ENCODE measurements around the gene CACNA1C. TPM values are rescaled to one million over a fixed set of nuclear protein-coding genes. Genes with fewer than 3 reads are reported as not detected.
A peak's percentile ranks its signal among the peaks of the same experiment; 100 is the strongest.

CACNA1C gene
- total and polyA plus RNA-seq, 2 of the 4 experiments (the other 2 are of a cell fraction) = 1.6 to 2.6 TPM

DNA sequence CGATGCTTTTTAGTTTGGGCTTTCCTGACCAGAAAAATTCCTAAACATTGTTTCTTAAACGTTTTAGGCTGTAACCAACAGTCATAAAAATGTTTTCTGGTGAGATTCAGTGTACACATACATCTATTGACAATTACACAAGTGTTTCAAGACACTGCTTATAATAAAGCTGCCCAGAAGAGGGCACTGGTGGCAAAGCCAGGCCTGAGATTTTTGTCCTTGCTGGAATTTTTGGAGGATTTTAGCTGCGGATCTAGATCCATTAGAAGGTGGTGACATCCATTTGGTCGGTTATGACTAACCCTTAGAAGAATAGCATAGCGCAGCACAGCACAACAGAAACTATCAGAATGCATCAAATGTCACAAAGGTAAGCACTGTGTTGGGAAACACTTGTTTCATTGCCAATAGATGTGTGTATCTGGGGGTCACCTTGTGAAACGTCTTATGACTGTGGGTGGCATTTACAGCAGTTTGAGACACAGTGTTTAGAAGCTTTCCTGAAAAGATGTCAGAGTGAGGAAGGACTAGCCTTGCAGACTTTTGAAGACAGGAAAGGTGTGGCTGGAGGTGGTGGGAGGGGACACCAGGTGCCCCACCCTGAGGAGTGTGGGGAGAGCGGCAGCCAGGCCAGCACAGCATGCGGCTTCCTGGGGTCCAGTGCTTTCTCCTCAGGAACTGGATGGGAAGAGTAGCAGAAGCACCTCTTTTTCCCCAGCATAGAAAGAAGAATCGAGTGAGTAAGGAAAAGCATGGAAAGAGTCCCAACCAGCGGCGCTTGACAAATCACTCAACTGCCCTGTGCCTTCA, 687.2 kb downstream of the CACNA1C start:
- no peak overlapping the region for H2BK15ac ChIP-seq (ENCODE audit: low read depth, low read length)
- no peak overlapping the region for H3K14ac ChIP-seq (replicated peaks; ENCODE audit: low read depth, low read length)
- H2AK5ac ChIP-seq (ENCODE audit: low read depth, low read length) = no peak overlapping the region
- H3K23ac ChIP-seq (ENCODE audit: low read depth, low read length) = no peak overlapping the region
- dilution Hi-C loops (cut with HindIII; ENCODE audit: low sequenced_read_pairs, unreplicated experiment) = no loop called here
- peak; percentile 58 for TF ChIP-seq SMC3 (IDR thresholded peaks at IDR 0.05; ENCODE audit: low read depth, low read length)
- no peak for TF ChIP-seq BHLHE40 (IDR thresholded peaks at IDR 0.05; ENCODE audit: low read depth, low read length)
- no peak for TF ChIP-seq FOS (IDR thresholded peaks at IDR 0.05; ENCODE audit: low read depth, low read length)
- TF ChIP-seq MAFK (IDR thresholded peaks at IDR 0.05; ENCODE audit: low read depth, low read length) = no peak
- TF ChIP-seq RAD21 (IDR thresholded peaks at IDR 0.05; ENCODE audit: low read length) = peak; percentile 77
- TF ChIP-seq, protein P1, sequence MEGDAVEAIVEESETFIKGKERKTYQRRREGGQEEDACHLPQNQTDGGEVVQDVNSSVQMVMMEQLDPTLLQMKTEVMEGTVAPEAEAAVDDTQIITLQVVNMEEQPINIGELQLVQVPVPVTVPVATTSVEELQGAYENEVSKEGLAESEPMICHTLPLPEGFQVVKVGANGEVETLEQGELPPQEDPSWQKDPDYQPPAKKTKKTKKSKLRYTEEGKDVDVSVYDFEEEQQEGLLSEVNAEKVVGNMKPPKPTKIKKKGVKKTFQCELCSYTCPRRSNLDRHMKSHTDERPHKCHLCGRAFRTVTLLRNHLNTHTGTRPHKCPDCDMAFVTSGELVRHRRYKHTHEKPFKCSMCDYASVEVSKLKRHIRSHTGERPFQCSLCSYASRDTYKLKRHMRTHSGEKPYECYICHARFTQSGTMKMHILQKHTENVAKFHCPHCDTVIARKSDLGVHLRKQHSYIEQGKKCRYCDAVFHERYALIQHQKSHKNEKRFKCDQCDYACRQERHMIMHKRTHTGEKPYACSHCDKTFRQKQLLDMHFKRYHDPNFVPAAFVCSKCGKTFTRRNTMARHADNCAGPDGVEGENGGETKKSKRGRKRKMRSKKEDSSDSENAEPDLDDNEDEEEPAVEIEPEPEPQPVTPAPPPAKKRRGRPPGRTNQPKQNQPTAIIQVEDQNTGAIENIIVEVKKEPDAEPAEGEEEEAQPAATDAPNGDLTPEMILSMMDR (conservative IDR thresholded peaks at IDR 0.05; ENCODE audit: low read depth, low read length) = peak; percentile 78
- TF ChIP-seq, protein P2, sequence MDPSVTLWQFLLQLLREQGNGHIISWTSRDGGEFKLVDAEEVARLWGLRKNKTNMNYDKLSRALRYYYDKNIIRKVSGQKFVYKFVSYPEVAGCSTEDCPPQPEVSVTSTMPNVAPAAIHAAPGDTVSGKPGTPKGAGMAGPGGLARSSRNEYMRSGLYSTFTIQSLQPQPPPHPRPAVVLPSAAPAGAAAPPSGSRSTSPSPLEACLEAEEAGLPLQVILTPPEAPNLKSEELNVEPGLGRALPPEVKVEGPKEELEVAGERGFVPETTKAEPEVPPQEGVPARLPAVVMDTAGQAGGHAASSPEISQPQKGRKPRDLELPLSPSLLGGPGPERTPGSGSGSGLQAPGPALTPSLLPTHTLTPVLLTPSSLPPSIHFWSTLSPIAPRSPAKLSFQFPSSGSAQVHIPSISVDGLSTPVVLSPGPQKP (IDR thresholded peaks at IDR 0.05; ENCODE audit: borderline replicate concordance, low read depth, low read length) = no peak
- H3K4me3 ChIP-seq (ENCODE audit: insufficient read depth, low read depth, low read length) = no peak overlapping the region
- H3K4me1 ChIP-seq (ENCODE audit: control insufficient read depth, insufficient read depth, low read length) = no peaks in the 10 kb centered on the region
- in situ Hi-C loops (cut with MboI; ENCODE audit: low sequenced_read_pairs) = no loop called here
- no peak overlapping the region for H2AFZ ChIP-seq (replicated peaks; ENCODE audit: low read length, poor library complexity)
- peak; percentile 34 for DNase-seq
- 30% methylated on average over 2 of the region's 11 CpGs; no CpG with 5 or more reads in 1 of the 2 experiments for WGBS, 2 experiments (ENCODE audit: extremely low coverage in 2 of 2, insufficient read length in 1 of 2)
- no peaks in the 10 kb centered on the region; the same call in 1 of the 2 replicates for H3K9me1 ChIP-seq (ENCODE audit: insufficient read depth, low read length)
- H2BK20ac ChIP-seq (ENCODE audit: low read depth, low read length) = no peak overlapping the region
- POLR2A ChIA-PET (ENCODE audit: unreplicated experiment) = no interaction called here
- BruUV-seq (replicated peaks) = no TSS peak
- no peak overlapping the region for H3K4me2 ChIP-seq (ENCODE audit: low read depth, low read length)
- H2AK9ac ChIP-seq (replicated peaks; ENCODE audit: low read depth, low read length, poor library complexity) = no peak overlapping the region
- H4K8ac ChIP-seq (ENCODE audit: low read depth in 2 of 2, low read length in 2 of 2) = no peak overlapping the region
- peak; percentile 83 for ATAC-seq (ENCODE audit: low read depth)
- no peaks in the 10 kb centered on the region for H3K79me1 ChIP-seq (ENCODE audit: low read depth in 1 of 2, low read length in 2 of 2)
- H2BK120ac ChIP-seq (ENCODE audit: low read depth, low read length) = no peak overlapping the region
- no peak overlapping the region for H3K9ac ChIP-seq (ENCODE audit: low read depth, low read length)
- H3K9me3 ChIP-seq (ENCODE audit: control insufficient read depth, insufficient read depth, low read length) = no peaks in the 10 kb centered on the region
- H3K27ac ChIP-seq (ENCODE audit: insufficient read depth, low read length) = no peak overlapping the region
- no peaks in the 10 kb centered on the region; the same call in 1 of the 2 replicates for H4K20me1 ChIP-seq (ENCODE audit: insufficient read depth, low read length)
- no peak overlapping the region for H3K56ac ChIP-seq (ENCODE audit: extremely low read depth, insufficient read depth, low read length)
- peaks cover 43% of the 10 kb centered on the region for H3K27me3 ChIP-seq (ENCODE audit: control insufficient read depth, insufficient read depth, low read length)
- H4K91ac ChIP-seq (ENCODE audit: insufficient read depth, low read depth, low read length) = no peak overlapping the region
- no peak overlapping the region for H3K4ac ChIP-seq (ENCODE audit: low read depth, low read length)
- H4K5ac ChIP-seq (ENCODE audit: low read depth, low read length) = no peak overlapping the region
- CTCF ChIA-PET = interaction anchor here (0.7 to 1.4 kb wide), 3 partner anchors 44 to 73 kb away, joined by 3 to 8 read pairs (median 4); partner anchors contain the start of gene ITFG2
- no peak overlapping the region for H2BK5ac ChIP-seq (ENCODE audit: low read depth, low read length, poor library complexity, severe bottlenecking)
- H3K36me3 ChIP-seq (ENCODE audit: control insufficient read depth, insufficient read depth, low read length) = no peaks in the 10 kb centered on the region
- H3K18ac ChIP-seq (ENCODE audit: low read depth, low read length) = no peak overlapping the region
- intact Hi-C loops (cut with micrococcal nuclease) = loop anchor here (1.0 to 2.0 kb wide), 3 partner anchors 44 to 295 kb away; no protein-coding TSS in a partner anchor

Measured in IMR-90 (cell line).